Right atrium auricular region (tissue), 2 donors: ENCODE measurements around the gene RAPGEF6. TPM values are rescaled to one million over a fixed set of nuclear protein-coding genes. Genes with fewer than 3 reads are reported as not detected.

Experiments
- DNase-seq: peaks from one replicate; pipeline ENCODE4 v3.0.0-alpha.2; 2019; ENCODE audit warnings: low spot score
- H3K27ac ChIP-seq, 2 donors: fragments of 200-600 bp; sonication (generic); 1 replicate in 1 of 2; 2 replicates in 1 of 2; pipeline ENCODE4 v1.5.1; 2016 to 2019
- H3K27me3 ChIP-seq, 2 donors: fragments of 200-600 bp; sonication (generic); one replicate each; pipeline versions ENCODE4 v1.5.1 to v1.6.0; 2017 to 2019
- H3K36me3 ChIP-seq: fragments of 200-600 bp; sonication (generic); one replicate; pipeline ENCODE4 v1.5.1; 2016
- H3K4me1 ChIP-seq, 2 donors: fragments of 200-600 bp; sonication (generic); one replicate each; pipeline versions ENCODE4 v1.5.1 to v1.6.0; 2017 to 2019
- H3K4me3 ChIP-seq, 2 donors: fragments of 200-600 bp; sonication (generic); 1 replicate in 1 of 2; 2 replicates in 1 of 2; pipeline ENCODE4 v1.5.1; 2017 to 2019; ENCODE audit warnings: mild to moderate bottlenecking in 1 of 2, moderate library complexity in 1 of 2
- H3K9me3 ChIP-seq, 2 donors: fragments of 200-600 bp; sonication (generic); one replicate each; pipeline ENCODE4 v1.5.1; 2019
- CTCF ChIP-seq, 2 donors: fragments of 200-600 bp; sonication (generic); IDR thresholded peaks; one replicate each; pipeline ENCODE4 v1.5.1; 2019; ENCODE audit warnings: antibody characterized with exemption in 2 of 2
- total RNA-seq, 2 donors: library from RNA; depleted of rRNA; stranded (reverse); fragments of >200 nt; gene quantifications; one replicate each; pipeline ENCODE4 v1.1.0, GENCODE V29; 2016

Gene RAPGEF6
- total RNA-seq, 2 donors from 2014 or later = 10.0 to 14.0 TPM

- DNase-seq = no peak
- Histone ChIP-seq H3K4me1 (no peaks in the 10 kb centered on the region), H3K36me3 (peaks cover 2% of the 10 kb centered on the region), H3K4me3 (no peak overlapping the region), H3K27ac (no peak overlapping the region), H3K9me3 (no peaks in the 10 kb centered on the region), H3K27me3 (no peaks in the 10 kb centered on the region)
- TF ChIP-seq CTCF (IDR thresholded peaks at IDR 0.05) = no peak
Measured at GRCh38 chr5:131389869-131390265, 245.2 kb downstream of the RAPGEF6 start.

DNA sequence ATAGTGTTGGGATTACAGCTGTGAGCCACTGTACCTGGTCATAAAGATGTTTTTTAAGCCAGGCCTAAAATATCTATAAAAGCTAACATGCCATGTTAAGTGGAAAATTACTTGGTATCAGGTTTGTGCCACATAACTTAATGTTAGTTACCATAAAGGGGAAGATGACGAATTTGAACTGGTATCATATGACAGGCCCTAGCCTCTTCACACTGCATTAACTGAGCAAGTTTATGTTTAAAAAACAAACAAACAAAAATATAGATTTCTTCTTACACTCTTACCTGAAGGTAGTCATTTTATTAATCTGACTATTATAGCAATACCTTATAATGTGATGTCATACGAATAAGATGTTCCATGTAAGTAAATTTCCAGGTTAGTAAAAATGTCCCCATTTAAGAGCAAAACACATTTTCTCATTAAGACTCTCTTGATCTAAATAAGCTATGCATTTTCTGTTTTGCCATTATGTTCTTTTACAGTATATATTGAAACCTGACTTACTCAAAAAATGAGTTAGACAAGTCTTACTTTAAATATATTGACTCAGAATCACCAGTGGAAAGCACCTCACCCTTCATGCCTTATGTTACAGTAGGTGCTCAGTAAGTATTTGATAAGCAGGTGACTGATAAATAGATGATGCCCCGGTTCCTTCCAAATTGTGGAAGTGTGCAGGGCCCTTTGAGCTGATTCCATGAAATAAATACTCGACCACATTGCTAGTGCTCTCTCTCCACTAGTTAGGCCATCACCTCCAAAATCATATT is 245.7 kb downstream of the RAPGEF6 start:
- H3K36me3 ChIP-seq = no peaks in the 10 kb centered on the region
- no peak for TF ChIP-seq CTCF (IDR thresholded peaks at IDR 0.05)

GRCh38 chr5:131387255-131387654 is 247.8 kb downstream of the RAPGEF6 start:
- no peaks in the 10 kb centered on the region for H3K9me3 ChIP-seq
- TF ChIP-seq CTCF (IDR thresholded peaks at IDR 0.05) = no peak
- H3K4me3 ChIP-seq = no peak overlapping the region
- H3K27ac ChIP-seq = no peak overlapping the region
- no peaks in the 10 kb centered on the region for H3K36me3 ChIP-seq
- no peaks in the 10 kb centered on the region for H3K27me3 ChIP-seq
- H3K4me1 ChIP-seq = peaks cover 0 to 4% of the 10 kb centered on the region in 2 donors
- DNase-seq = no peak

More for the DNA sequence above, 245.7 kb downstream of the RAPGEF6 start:
- no peak for DNase-seq
- Histone ChIP-seq H3K27ac (no peak overlapping the region), H3K27me3 (no peaks in the 10 kb centered on the region), H3K9me3 (no peaks in the 10 kb centered on the region), H3K4me3 (no peak overlapping the region), H3K4me1 (no peaks in the 10 kb centered on the region)

- Histone ChIP-seq H3K4me3 (no peak overlapping the region), H3K27ac (no peak overlapping the region), H3K4me1 (peaks cover 0 to 9% of the 10 kb centered on the region in 2 donors), H3K36me3 (no peaks in the 10 kb centered on the region), H3K9me3 (no peaks in the 10 kb centered on the region), H3K27me3 (no peaks in the 10 kb centered on the region)
- no peak for DNase-seq
- no peak for TF ChIP-seq CTCF (IDR thresholded peaks at IDR 0.05)
Measured at GRCh38 chr5:131386779-131387178, 248.2 kb downstream of the RAPGEF6 start.

- no peak for DNase-seq
- H3K36me3 ChIP-seq = no peaks in the 10 kb centered on the region
- no peaks in the 10 kb centered on the region for H3K9me3 ChIP-seq
- no peak overlapping the region for H3K27ac ChIP-seq
- no peak for TF ChIP-seq CTCF (IDR thresholded peaks at IDR 0.05)
- peaks cover 0 to 9% of the 10 kb centered on the region in 2 donors for H3K4me1 ChIP-seq
- H3K27me3 ChIP-seq = no peaks in the 10 kb centered on the region
- no peak overlapping the region for H3K4me3 ChIP-seq
Measured at GRCh38 chr5:131386124-131386523, 248.9 kb downstream of the RAPGEF6 start.
